Bronchial epithelial cell (primary cell): ENCODE results near the gene HOTAIR. TPM values are rescaled to one million over a fixed set of nuclear protein-coding genes. Genes with fewer than 3 reads are reported as not detected.

Experiments
- DNase-seq: peaks from one replicate; pipeline ENCODE4 v3.0.0-alpha.2; 2010; ENCODE audit warnings: low read depth
- FAIRE-seq: peaks from 2 replicates; lab custom pipeline; 2011; peaks lifted over from hg19 to GRCh38; lab: Jason Lieb, UNC
- H3K27me3 ChIP-seq: 2 replicates; pipeline ENCODE4 v1.5.1; 2011; ENCODE audit warnings: low read length; ENCODE audit not compliant: control insufficient read depth, insufficient read depth
- H3K36me3 ChIP-seq: 2 replicates; pipeline ENCODE4 v1.5.1; 2011; ENCODE audit warnings: low read length; ENCODE audit not compliant: control insufficient read depth, insufficient read depth
- H3K4me3 ChIP-seq: 2 replicates; pipeline ENCODE4 v1.5.1; 2011; ENCODE audit warnings: mild to moderate bottlenecking, low read depth, low read length, control low read depth
- total RNA-seq: library from RNA; depleted of rRNA; stranded (reverse); fragments of >200 nt; gene quantifications from 2 replicates; pipeline ENCODE4 v1.2.1, GENCODE V29; 2014
- TF ChIP-seq, protein P1 (sequence below): IDR thresholded peaks from 2 replicates; pipeline ENCODE4 v1.5.1; 2011; ENCODE audit warnings: mild to moderate bottlenecking, moderate library complexity, low read length, control low read depth, inconsistent platforms; ENCODE audit not compliant: insufficient read depth, severe bottlenecking

Gene HOTAIR
- total RNA-seq, 1 donor from 2014 or later, result not detected

DNA sequence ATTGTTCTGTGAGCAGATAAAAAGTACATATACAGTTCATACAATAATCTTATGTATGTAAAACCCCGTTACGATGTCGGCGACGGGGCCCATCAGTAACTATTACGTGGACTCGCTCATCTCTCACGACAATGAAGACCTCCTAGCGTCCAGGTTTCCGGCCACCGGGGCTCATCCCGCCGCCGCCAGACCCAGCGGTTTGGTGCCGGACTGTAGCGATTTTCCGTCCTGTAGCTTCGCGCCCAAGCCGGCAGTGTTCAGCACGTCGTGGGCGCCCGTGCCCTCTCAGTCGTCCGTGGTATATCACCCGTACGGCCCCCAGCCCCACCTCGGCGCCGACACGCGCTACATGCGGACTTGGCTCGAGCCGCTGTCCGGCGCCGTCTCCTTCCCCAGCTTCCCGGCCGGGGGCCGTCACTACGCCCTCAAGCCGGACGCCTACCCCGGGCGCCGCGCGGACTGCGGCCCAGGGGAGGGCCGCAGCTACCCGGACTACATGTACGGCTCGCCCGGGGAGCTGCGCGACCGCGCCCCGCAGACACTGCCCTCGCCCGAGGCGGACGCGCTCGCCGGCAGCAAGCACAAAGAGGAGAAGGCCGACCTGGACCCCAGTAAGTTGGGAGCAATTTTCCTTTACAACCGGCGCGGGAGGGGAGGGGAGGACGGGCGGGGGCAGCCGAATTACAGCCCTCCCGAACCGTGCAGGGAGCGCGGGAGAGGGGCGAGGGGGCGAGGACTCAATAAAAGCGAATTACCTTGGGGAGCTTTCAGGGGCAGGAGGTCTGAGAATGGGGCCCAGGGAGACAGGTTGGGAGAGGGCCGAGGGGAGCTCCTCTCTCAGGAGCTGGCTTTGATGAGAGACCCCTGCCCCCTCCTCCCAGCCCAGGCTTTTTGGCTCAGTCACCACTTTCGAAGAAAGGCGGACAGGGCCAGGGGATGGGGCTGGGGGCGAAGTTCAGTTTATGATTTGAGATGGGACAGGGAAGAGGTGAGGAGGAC lies 25.7 kb upstream of the HOTAIR start, which contains the start of gene HOXC9:
Gene HOXC9 (plus strand): TSS at position 46 of the 999 bp plus-strand sequence. CDS start 28 bp downstream, at position 74.
- TF ChIP-seq, protein P1, sequence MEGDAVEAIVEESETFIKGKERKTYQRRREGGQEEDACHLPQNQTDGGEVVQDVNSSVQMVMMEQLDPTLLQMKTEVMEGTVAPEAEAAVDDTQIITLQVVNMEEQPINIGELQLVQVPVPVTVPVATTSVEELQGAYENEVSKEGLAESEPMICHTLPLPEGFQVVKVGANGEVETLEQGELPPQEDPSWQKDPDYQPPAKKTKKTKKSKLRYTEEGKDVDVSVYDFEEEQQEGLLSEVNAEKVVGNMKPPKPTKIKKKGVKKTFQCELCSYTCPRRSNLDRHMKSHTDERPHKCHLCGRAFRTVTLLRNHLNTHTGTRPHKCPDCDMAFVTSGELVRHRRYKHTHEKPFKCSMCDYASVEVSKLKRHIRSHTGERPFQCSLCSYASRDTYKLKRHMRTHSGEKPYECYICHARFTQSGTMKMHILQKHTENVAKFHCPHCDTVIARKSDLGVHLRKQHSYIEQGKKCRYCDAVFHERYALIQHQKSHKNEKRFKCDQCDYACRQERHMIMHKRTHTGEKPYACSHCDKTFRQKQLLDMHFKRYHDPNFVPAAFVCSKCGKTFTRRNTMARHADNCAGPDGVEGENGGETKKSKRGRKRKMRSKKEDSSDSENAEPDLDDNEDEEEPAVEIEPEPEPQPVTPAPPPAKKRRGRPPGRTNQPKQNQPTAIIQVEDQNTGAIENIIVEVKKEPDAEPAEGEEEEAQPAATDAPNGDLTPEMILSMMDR, result no peak
- H3K36me3 ChIP-seq, result no peaks in the 10 kb centered on the region
- H3K4me3 ChIP-seq, result no peak within 1 kb of the TSS
- FAIRE-seq, result no peak
- no peak for DNase-seq
- H3K27me3 ChIP-seq, result peaks cover 89% of the 10 kb centered on the region

DNA sequence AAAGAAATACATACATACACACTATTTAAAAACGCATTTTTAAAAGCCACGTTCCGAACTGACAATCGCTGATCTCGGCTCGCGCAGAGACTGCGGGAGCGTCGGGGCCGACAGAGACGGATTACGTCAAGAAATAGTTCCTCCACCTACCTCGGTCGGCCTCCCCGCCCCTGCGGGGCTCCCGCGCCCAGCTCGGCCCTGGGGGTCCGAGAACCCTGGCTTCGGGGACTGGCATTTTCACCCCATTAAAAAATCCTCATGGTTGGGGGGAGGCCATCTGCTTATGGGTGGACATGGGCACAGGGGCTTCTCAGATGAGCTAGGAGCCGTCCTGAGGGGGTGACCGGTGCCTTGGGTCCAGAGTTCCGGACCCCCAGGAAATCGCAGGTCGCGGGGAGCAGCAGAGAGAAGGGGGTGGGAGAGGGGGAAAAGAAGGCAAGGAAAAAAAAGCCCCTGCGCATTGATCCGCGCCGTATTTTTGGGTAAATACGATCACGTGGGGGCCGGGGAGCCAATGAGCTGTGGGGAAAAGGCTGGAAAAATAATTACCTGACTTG lies 24.9 kb upstream of the HOTAIR start:
- Histone ChIP-seq H3K36me3 (no peaks in the 10 kb centered on the region), H3K4me3 (no peak overlapping the region), H3K27me3 (peaks cover 89% of the 10 kb centered on the region)
- TF ChIP-seq, protein P1, result no peak
- FAIRE-seq, result no peak
- no peak for DNase-seq

DNA sequence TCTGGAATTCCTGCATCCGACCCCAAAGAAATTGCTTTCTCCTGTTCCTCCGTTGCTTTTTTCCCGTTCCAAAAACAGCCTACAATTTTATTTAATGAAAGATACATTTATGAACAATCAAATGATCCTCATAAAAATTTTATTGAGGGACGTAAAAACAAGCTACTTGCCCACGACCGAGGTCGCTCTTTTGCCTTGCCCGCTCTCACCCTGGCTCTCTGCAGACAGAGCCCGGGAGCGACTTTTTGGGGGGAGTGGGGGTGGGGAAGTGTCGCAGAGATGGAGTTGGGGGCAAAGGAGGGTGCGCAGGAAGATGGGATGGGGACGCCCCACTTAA lies 24.1 kb upstream of the HOTAIR start:
- DNase-seq (no peak), FAIRE-seq (no peak)
- Histone ChIP-seq H3K4me3 (no peak overlapping the region), H3K27me3 (peaks cover 89% of the 10 kb centered on the region), H3K36me3 (no peaks in the 10 kb centered on the region)
- TF ChIP-seq, protein P1, result no peak

DNA sequence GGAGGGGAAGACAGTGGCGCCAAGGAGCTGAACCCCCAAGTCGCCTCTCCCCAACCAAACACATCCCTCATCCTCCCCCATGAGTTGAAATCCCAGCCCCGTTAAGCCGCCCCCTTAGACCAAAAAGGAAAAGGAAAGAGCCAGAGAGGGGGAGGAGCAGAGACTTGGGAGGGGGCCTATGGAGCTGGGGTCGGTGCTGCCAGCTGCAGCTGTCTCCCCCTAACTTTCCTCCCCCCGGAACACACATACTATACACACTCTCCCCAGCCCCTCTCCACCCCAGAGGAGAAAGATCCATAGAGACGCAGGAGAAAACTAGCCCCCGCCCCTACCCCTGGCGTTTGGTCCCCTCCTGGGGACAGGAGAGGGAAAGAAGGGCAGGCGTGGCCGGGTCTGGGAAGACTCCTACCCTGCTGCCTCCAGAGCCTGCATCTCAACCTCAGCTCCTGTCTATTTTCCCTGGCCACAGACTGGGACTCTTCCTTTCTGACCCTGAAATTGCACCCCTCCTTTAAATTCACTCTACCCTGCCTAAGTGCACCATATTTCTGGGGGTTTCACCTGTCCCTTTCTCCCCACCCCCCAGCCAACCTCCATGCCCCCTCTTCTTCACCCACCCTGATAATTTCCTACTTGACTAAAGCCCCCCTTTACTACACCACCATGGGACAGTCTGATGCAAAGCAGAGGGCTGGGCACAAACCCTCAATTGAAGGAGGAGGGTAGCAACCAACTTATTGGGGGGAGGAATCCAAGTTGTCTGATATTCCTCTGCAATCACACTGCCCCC lies 23.6 kb upstream of the HOTAIR start:
- DNase-seq (no peak), FAIRE-seq (no peak)
- Histone ChIP-seq H3K36me3 (no peaks in the 10 kb centered on the region), H3K4me3 (no peak overlapping the region), H3K27me3 (peaks cover 91% of the 10 kb centered on the region)
- TF ChIP-seq, protein P1, result no peak

DNA sequence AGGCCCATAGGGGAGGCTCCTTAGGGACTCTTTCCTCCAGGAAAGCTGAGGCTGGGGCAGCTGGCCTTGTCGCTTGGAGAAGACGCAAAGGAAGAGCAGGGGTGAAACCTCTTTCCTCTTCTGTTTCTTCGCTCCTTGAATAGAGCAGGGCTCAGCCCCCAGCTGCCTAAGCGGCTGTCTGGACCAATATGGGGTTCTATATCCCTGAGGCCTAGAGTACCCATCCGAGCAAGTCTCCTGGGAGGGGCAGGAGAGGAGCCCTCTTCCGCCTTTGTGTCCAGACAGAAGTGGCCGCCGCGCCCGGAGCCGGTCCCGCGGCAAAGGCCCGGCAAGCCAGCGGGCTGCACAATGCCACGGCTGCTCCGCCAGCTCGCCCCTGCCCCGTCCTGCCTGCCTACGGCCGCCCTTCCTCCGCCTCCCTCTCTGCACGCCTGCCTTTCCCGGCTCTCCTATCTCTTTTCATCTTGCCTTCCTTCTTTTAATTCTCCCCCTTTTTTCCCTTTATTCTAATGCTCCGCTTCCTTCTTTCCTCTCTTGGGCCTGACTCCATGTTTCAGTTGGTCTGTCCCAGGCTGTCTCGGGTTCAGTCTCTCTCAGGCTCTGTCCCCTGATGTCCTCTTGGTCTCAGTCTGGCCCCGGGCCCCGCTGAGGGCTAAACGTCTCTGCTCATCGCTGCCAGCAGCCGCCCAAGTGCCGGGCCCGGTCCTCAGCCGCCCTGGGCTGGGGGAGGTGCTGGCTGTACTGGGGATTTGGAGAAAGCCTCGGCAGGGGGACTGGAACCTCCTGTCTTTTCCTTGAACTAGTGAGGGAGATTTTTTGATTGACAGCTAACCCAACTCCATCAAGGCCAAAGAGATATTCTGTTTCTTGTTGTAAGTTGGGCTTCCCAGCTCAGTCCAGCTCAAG lies 22.7 kb upstream of the HOTAIR start:
- no peak for FAIRE-seq
- Histone ChIP-seq H3K27me3 (peaks cover 88% of the 10 kb centered on the region), H3K4me3 (no peak overlapping the region), H3K36me3 (no peaks in the 10 kb centered on the region)
- TF ChIP-seq, protein P1, result no peak
- no peak for DNase-seq
